SW 1271 (cell line): ENCODE measurements around the gene NPR2.

Experiments
- DNase-seq, 2 experiments: peaks; one replicate each; lab custom pipeline; 2025; lab: John Stamatoyannopoulos, UW

NPR2 gene

DNA sequence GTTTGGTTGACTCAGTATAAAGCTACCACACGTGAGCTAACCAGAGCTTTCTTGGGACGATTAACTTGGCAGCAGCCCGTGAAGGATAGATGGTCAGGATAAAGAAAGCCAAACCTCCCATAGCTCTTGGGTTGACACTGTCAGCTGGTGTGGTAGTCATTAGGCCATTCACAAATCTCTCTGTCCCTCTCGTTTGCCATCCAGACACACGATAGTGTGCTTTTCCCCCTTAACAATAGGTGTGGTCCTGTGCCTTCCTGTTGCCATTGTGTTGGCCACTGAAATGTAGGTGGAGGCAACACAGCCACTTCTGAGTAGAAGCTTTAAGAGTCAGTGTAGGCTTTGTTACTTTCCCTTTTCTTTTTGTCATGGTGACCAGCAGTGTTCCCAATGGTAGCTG is 67.1 kb downstream of the NPR2 start:
- DNase-seq, result no peak
